Ascending aorta (tissue), 2 donors: ENCODE data around the gene CLEC4D. TPM values are rescaled to one million over a fixed set of nuclear protein-coding genes. Genes with fewer than 3 reads are reported as not detected.

Experiments used
- DNase-seq, 2 donors: peaks; one replicate each; pipeline ENCODE4 v3.0.0-alpha.2; 2019; ENCODE audit warnings: low spot score in 2 of 2
- H3K27ac ChIP-seq, 2 donors: fragments of 200-600 bp; sonication (generic); one replicate each; pipeline ENCODE4 v1.5.1; 2016 to 2017; ENCODE audit warnings: mild to moderate bottlenecking in 1 of 2
- H3K27me3 ChIP-seq: fragments of 200-600 bp; sonication (generic); one replicate; pipeline ENCODE4 v1.5.1; 2017
- H3K36me3 ChIP-seq, 2 donors: fragments of 200-600 bp; sonication (generic); one replicate each; pipeline ENCODE4 v1.5.1; 2016
- H3K4me1 ChIP-seq, 2 donors: fragments of 200-600 bp; sonication (generic); one replicate each; pipeline ENCODE4 v1.5.1; 2016 to 2017; ENCODE audit warnings: mild to moderate bottlenecking in 1 of 2
- H3K4me3 ChIP-seq, 2 donors: fragments of 200-600 bp; sonication (generic); one replicate each; pipeline ENCODE4 v1.5.1; 2016 to 2017; ENCODE audit warnings: mild to moderate bottlenecking in 1 of 2
- H3K9me3 ChIP-seq, 2 donors: fragments of 200-600 bp; sonication (generic); one replicate each; pipeline ENCODE4 v1.5.1; 2016
- intact Hi-C: fragments of 100-400 bp; cut with DNase I; formaldehyde crosslinking; loops from one replicate; pipeline ENCODE4 v1.15.1; 2023
- total RNA-seq: library from RNA; depleted of rRNA; stranded (reverse); fragments of >200 nt; gene quantifications from one replicate; pipeline ENCODE4 v1.1.0, GENCODE V29; 2016
- TF ChIP-seq, protein P1 (sequence below), 3 experiments: fragments of 200-600 bp in 2 of 3; fragments of 450-650 bp in 1 of 3; sonication (generic) in 2 of 3; IDR thresholded peaks; one replicate each; pipeline ENCODE4 v1.5.1; 2016 to 2019; ENCODE audit warnings: antibody characterized with exemption in 3 of 3, mild to moderate bottlenecking in 1 of 3, moderate library complexity in 1 of 3

CLEC4D gene
- total RNA-seq, 1 donor from 2014 or later = not detected

DNA sequence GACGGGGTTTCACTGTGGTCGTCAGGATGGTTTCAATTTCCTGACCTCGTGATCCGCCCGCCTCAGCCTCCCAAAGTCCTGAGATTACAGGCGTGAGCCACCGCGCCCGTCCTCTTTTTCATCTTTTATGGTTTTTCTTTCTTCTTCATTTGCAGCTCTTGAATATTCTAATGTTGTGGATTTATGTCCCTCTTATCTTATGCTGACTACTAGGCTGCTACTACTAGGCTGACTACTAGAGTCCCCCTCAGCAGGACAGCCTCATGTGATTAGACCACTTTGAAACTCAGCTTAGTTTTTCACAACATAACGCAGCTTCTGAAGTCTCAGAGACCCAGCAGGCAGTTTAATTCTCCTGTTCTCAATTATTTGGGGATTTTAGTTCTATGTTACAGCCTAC lies 28.3 kb downstream of the CLEC4D start:
- peak overlapping the region in 1 of 2 donors; percentile 16 for H3K27ac ChIP-seq
- intact Hi-C loops = loop anchor here (5.0 to 10.0 kb wide), 2 partner anchors 353 to 506 kb away; no protein-coding TSS in a partner anchor
- no peak overlapping the region for H3K4me3 ChIP-seq
- no peak for DNase-seq
- H3K27me3 ChIP-seq = no peaks in the 10 kb centered on the region
- H3K4me1 ChIP-seq = no peaks in the 10 kb centered on the region
- H3K36me3 ChIP-seq = no peaks in the 10 kb centered on the region
- no peaks in the 10 kb centered on the region for H3K9me3 ChIP-seq
- TF ChIP-seq, protein P1, sequence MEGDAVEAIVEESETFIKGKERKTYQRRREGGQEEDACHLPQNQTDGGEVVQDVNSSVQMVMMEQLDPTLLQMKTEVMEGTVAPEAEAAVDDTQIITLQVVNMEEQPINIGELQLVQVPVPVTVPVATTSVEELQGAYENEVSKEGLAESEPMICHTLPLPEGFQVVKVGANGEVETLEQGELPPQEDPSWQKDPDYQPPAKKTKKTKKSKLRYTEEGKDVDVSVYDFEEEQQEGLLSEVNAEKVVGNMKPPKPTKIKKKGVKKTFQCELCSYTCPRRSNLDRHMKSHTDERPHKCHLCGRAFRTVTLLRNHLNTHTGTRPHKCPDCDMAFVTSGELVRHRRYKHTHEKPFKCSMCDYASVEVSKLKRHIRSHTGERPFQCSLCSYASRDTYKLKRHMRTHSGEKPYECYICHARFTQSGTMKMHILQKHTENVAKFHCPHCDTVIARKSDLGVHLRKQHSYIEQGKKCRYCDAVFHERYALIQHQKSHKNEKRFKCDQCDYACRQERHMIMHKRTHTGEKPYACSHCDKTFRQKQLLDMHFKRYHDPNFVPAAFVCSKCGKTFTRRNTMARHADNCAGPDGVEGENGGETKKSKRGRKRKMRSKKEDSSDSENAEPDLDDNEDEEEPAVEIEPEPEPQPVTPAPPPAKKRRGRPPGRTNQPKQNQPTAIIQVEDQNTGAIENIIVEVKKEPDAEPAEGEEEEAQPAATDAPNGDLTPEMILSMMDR (IDR thresholded peaks at IDR 0.05) = no peak

DNA sequence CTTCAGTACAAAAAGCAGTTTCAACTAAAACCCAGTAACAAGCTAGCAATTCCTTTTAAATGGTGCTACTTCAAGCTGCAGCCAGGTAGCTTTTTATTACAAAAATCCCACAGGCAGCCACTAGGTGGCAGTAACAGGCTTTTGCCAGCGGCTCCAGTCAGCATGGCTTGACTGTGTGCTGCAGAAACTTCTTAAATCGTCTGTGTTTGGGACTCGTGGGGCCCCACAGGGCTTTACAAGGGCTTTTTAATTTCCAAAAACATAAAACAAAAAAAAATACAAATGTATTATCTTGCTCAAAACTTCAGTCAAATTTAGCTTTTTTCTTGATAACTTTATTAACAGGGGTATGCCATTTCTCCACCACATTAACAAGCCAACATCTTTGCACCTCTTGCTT lies 31.0 kb downstream of the CLEC4D start:
- H3K9me3 ChIP-seq = no peaks in the 10 kb centered on the region
- H3K4me1 ChIP-seq = no peaks in the 10 kb centered on the region
- no peaks in the 10 kb centered on the region for H3K36me3 ChIP-seq
- H3K27me3 ChIP-seq = no peaks in the 10 kb centered on the region
- TF ChIP-seq, protein P1 (IDR thresholded peaks at IDR 0.05) = peak; percentile 68 to 97 (median 86)
- H3K4me3 ChIP-seq = no peak overlapping the region
- intact Hi-C loops = loop anchor here (2.0 to 10.0 kb wide), 3 partner anchors 65 to 503 kb away; no protein-coding TSS in a partner anchor
- H3K27ac ChIP-seq = no peak overlapping the region
- DNase-seq = peak in 1 of 2 donors; percentile 74

DNA sequence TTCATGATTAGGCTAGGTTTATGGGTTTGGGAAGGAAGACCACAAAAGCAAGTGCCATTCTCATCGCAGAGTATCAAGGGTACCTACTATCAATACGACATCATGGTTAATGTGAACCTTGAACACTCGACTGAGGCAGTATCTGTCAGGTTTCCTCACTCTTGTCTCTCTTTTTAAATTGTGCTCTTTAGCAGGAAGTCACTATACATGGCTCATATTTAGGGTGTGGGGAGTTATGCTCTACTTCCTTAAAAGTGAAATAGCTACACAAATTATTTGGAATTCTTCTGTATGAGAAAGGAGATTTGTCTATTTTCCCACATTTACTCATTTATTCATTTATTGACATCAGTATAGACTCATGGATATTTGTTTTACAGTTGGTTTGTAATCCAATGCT lies 33.3 kb downstream of the CLEC4D start:
- Histone ChIP-seq H3K4me1 (no peaks in the 10 kb centered on the region), H3K27me3 (no peaks in the 10 kb centered on the region), H3K36me3 (no peaks in the 10 kb centered on the region), H3K4me3 (no peak overlapping the region), H3K27ac (no peak overlapping the region), H3K9me3 (no peaks in the 10 kb centered on the region)
- intact Hi-C loops = loop anchor here (10.0 kb wide), 1 partner anchor 348 kb away; no protein-coding TSS in a partner anchor
- DNase-seq = no peak
- TF ChIP-seq, protein P1 (IDR thresholded peaks at IDR 0.05) = no peak

DNA sequence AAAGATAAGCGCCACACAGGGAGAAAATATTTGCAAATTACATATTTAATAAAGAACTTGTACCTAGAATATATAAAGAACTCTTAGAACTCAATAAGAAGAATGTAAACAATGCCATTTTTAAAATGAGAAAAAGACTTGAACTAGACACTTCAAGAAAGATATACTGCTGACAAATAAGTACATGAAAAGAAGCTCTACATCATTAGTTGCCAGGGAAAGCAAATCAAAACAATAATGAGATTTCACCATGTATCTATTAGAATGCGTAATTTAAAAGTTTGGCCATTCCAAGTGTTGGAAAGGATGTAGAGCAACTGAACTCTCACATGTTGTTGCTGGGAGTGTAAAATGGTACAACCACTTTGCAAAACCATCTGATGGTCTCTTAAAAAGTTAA lies 34.3 kb downstream of the CLEC4D start:
- Histone ChIP-seq H3K27me3 (no peaks in the 10 kb centered on the region), H3K4me1 (no peaks in the 10 kb centered on the region), H3K27ac (no peak overlapping the region), H3K9me3 (no peaks in the 10 kb centered on the region), H3K36me3 (no peaks in the 10 kb centered on the region), H3K4me3 (no peak overlapping the region)
- intact Hi-C loops = loop anchor here (10.0 kb wide), 1 partner anchor 347 kb away; no protein-coding TSS in a partner anchor
- no peak for DNase-seq
- TF ChIP-seq, protein P1 (IDR thresholded peaks at IDR 0.05) = no peak

DNA sequence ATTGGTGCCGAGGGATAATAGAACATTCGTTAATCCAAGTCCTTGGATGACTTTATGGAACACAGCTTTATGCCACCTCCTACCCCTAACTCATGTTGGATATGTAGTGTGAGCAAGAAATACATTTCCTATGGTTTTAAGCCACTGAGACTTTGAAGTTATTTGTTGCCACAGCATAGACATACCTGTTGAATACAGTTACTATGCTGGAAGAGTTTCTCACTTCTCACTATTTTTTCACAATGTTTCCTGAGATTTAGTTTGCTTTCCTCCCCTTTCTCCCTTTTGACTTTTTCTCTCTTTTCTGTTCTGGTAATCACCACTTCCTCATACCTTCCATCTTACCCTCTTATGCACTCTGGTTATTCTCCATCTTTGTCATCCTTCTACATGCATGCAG lies 34.9 kb downstream of the CLEC4D start:
- H3K36me3 ChIP-seq = no peaks in the 10 kb centered on the region
- no peak overlapping the region for H3K4me3 ChIP-seq
- intact Hi-C loops = loop anchor here (10.0 kb wide), 1 partner anchor 347 kb away; no protein-coding TSS in a partner anchor
- TF ChIP-seq, protein P1 (IDR thresholded peaks at IDR 0.05) = no peak
- no peak for DNase-seq
- H3K27me3 ChIP-seq = no peaks in the 10 kb centered on the region
- H3K4me1 ChIP-seq = no peaks in the 10 kb centered on the region
- H3K27ac ChIP-seq = no peak overlapping the region
- no peaks in the 10 kb centered on the region for H3K9me3 ChIP-seq

DNA sequence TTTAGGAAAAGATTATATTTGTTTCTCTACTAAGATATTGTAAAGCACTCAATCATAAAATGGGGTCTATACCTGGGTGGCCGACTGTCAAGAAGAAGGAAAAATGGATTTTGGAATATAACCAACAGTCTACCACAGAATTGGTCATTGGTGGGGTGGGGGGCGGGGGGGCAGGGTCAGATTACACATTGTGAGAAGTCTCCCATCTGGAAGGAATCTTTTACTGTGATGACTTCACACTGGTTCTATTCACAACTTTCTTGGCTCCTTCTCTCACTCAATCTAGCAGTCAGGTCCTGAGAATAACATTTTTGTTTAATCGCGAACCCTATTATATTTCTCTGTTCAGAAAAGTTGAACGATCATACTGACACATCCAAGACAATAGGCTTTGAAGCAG lies 36.1 kb downstream of the CLEC4D start:
- H3K36me3 ChIP-seq = no peaks in the 10 kb centered on the region
- H3K27ac ChIP-seq = no peak overlapping the region
- TF ChIP-seq, protein P1 (IDR thresholded peaks at IDR 0.05) = no peak
- no peaks in the 10 kb centered on the region for H3K27me3 ChIP-seq
- no peaks in the 10 kb centered on the region for H3K4me1 ChIP-seq
- no peaks in the 10 kb centered on the region for H3K9me3 ChIP-seq
- no peak for DNase-seq
- H3K4me3 ChIP-seq = no peak overlapping the region
- intact Hi-C loops = loop anchor here (10.0 kb wide), 1 partner anchor 345 kb away; no protein-coding TSS in a partner anchor
